ENCODE results near the gene CDH23. TPM values are rescaled to one million over a fixed set of nuclear protein-coding genes. Genes with fewer than 3 reads are reported as not detected.

Gene CDH23
- polyA plus RNA-seq, 1 donor (not counting 4 experiments of a cell fraction or from before 2014, with no cell fraction given) = 0.01 TPM

DNA sequence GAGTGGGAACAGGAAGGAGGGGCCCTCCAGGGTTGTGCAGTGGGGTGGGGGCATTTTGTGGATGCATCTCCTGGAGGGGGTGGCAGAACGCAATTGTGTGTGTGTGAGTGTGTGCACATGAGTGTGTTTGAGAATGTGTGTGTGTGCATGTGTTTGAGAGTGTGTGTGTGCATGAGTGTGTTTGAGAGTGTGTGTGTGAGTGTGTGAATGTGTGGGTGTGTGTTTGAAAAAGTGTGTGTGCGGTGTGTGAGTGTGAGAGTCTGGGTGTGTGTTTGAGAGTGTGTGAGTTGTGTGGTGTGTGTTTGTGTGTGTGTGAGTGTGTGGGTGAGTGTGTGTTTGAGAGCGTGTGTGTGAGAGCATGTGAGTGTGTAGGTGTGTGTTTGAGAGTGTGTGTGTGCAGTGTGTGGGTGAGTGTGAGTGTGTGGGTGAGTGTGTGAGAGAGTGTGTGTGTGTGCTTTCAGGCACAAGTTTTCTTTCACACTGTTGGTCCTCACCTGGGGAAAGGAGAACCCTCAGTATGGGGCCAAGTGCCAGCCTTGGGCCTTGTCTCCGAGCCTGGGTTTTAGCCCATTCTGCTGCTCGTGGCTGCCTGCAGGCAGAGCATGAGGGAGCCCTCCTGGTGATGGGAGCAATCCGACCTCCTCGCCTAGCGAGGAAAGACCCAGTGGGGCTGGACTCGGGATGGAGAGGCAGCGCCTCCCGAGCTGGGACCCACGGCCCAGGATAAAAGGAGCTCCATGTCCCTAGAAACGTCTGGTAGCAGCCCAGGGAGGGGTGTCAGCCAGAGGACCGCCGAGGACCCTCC, 35.6 kb downstream of the CDH23 start:
- Histone ChIP-seq H3K9ac (ENCODE audit: control insufficient read depth, extremely low read depth, insufficient read depth, low read length) (no peak overlapping the region), H3K4me1 (ENCODE audit: control insufficient read depth, extremely low read depth, insufficient read depth, low read length) (no peaks in the 10 kb centered on the region), H3K27ac (ENCODE audit: control insufficient read depth, insufficient read depth, low read length) (no peak overlapping the region), H3K9me3 (ENCODE audit: control insufficient read depth, low read depth, low read length) (no peaks in the 10 kb centered on the region), H2AFZ (ENCODE audit: control insufficient read depth, low read length) (no peak overlapping the region), H3K36me3 (ENCODE audit: control insufficient read depth in 2 of 2, extremely low read depth in 1 of 2, insufficient read depth in 2 of 2, low read length in 2 of 2) (no peaks in the 10 kb centered on the region), H3K27me3 (ENCODE audit: control insufficient read depth, extremely low read depth, insufficient read depth, low read length) (peaks cover 9% of the 10 kb centered on the region), H3K4me2 (ENCODE audit: control insufficient read depth, extremely low read depth, insufficient read depth, low read depth, low read length) (no peak overlapping the region), H3K79me2 (ENCODE audit: control insufficient read depth, insufficient read depth, low read length) (no peaks in the 10 kb centered on the region), H3K4me3 (ENCODE audit: control insufficient read depth in 2 of 3, extremely low read depth in 1 of 3, insufficient read depth in 2 of 3, low read depth in 1 of 3, low read length in 3 of 3) (no peak overlapping the region), H3K9me1 (ENCODE audit: control insufficient read depth, extremely low read depth, insufficient read depth, low read length) (no peaks in the 10 kb centered on the region), H4K20me1 (ENCODE audit: control insufficient read depth, extremely low read depth, insufficient read depth, low read length) (no peaks in the 10 kb centered on the region)
- no peak for FAIRE-seq
- no peak for DNase-seq (ENCODE audit: low read depth, low spot score)
- dilution Hi-C loops (cut with MboI; ENCODE audit: extremely low pct_ligation_motif_present, low sequenced_read_pairs) = no loop called here
- no peak for TF ChIP-seq EZH2 (IDR thresholded peaks at IDR 0.05; ENCODE audit: low read length)
- TF ChIP-seq, protein P1, sequence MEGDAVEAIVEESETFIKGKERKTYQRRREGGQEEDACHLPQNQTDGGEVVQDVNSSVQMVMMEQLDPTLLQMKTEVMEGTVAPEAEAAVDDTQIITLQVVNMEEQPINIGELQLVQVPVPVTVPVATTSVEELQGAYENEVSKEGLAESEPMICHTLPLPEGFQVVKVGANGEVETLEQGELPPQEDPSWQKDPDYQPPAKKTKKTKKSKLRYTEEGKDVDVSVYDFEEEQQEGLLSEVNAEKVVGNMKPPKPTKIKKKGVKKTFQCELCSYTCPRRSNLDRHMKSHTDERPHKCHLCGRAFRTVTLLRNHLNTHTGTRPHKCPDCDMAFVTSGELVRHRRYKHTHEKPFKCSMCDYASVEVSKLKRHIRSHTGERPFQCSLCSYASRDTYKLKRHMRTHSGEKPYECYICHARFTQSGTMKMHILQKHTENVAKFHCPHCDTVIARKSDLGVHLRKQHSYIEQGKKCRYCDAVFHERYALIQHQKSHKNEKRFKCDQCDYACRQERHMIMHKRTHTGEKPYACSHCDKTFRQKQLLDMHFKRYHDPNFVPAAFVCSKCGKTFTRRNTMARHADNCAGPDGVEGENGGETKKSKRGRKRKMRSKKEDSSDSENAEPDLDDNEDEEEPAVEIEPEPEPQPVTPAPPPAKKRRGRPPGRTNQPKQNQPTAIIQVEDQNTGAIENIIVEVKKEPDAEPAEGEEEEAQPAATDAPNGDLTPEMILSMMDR (optimal IDR thresholded peaks at IDR 0.05 in 1 of 3, IDR thresholded peaks at IDR 0.05 in 1 of 3, conservative IDR thresholded peaks at IDR 0.05 in 1 of 3; ENCODE audit: extremely low read depth in 1 of 3, insufficient read depth in 2 of 3, low read length in 3 of 3) = no peak

DNA sequence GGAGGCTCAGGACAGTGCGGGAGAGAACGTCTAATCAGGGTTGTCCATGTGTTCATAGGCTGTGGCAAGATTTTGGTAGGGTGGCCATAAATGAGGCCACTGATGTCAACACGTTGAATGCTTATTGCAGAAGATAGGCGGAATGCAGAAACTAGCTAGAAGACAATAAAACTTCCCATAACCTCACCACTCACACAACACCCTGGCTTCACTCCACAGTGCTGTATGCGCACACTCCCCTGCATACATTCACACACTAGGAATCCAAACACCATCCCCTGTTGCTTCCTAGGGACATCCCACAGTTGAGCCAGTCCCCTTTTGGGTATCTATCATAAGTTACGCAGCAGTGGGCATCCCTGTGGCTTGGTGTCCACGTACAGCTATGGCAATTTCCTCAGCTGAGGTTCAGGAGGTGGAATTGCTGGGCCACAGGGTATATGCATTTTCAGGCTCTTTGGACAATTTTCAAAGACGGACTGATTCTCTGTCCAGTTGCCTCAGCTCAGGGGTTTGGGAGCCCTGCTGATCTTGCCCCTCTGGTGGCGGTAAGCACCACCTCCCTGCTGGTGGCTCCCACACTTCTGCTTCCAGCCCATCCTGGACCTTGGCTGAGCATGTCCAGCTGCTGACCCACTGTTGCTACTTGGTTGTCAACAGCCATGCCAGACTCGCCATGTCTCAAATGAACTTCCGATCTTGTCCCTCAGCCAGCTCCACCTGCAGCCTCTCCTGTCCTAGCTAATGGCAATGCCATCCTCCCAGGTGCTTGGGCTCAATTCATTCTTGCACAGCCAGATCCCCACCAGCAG, 36.4 kb downstream of the CDH23 start:
- no peak overlapping the region for H3K27ac ChIP-seq (ENCODE audit: control insufficient read depth, insufficient read depth, low read length)
- H3K36me3 ChIP-seq (ENCODE audit: control insufficient read depth in 2 of 2, extremely low read depth in 1 of 2, insufficient read depth in 2 of 2, low read length in 2 of 2) = no peaks in the 10 kb centered on the region
- no peak overlapping the region for H3K4me2 ChIP-seq (ENCODE audit: control insufficient read depth, extremely low read depth, insufficient read depth, low read depth, low read length)
- H3K9me3 ChIP-seq (ENCODE audit: control insufficient read depth, low read depth, low read length) = no peaks in the 10 kb centered on the region
- H3K27me3 ChIP-seq (ENCODE audit: control insufficient read depth, extremely low read depth, insufficient read depth, low read length) = peaks cover 9% of the 10 kb centered on the region
- FAIRE-seq (no peak), DNase-seq (ENCODE audit: low read depth, low spot score) (no peak)
- H3K9me1 ChIP-seq (ENCODE audit: control insufficient read depth, extremely low read depth, insufficient read depth, low read length) = no peaks in the 10 kb centered on the region
- dilution Hi-C loops (cut with MboI; ENCODE audit: extremely low pct_ligation_motif_present, low sequenced_read_pairs) = no loop called here
- no peak overlapping the region for H3K9ac ChIP-seq (ENCODE audit: control insufficient read depth, extremely low read depth, insufficient read depth, low read length)
- H3K79me2 ChIP-seq (ENCODE audit: control insufficient read depth, insufficient read depth, low read length) = no peaks in the 10 kb centered on the region
- no peak overlapping the region for H2AFZ ChIP-seq (ENCODE audit: control insufficient read depth, low read length)
- H3K4me1 ChIP-seq (ENCODE audit: control insufficient read depth, extremely low read depth, insufficient read depth, low read length) = no peaks in the 10 kb centered on the region
- H3K4me3 ChIP-seq (ENCODE audit: control insufficient read depth in 2 of 3, extremely low read depth in 1 of 3, insufficient read depth in 2 of 3, low read depth in 1 of 3, low read length in 3 of 3) = no peak overlapping the region
- H4K20me1 ChIP-seq (ENCODE audit: control insufficient read depth, extremely low read depth, insufficient read depth, low read length) = no peaks in the 10 kb centered on the region
- TF ChIP-seq, protein P1 (optimal IDR thresholded peaks at IDR 0.05 in 1 of 3, IDR thresholded peaks at IDR 0.05 in 1 of 3, conservative IDR thresholded peaks at IDR 0.05 in 1 of 3; ENCODE audit: extremely low read depth in 1 of 3, insufficient read depth in 2 of 3, low read length in 3 of 3) = no peak
- TF ChIP-seq EZH2 (IDR thresholded peaks at IDR 0.05; ENCODE audit: low read length) = no peak
